B cell (primary cell): ENCODE data around the gene ATRNL1.

Source experiments
- EZH2 ChIP-seq: IDR thresholded peaks from 2 replicates; pipeline ENCODE4 v1.6.1; 2012; ENCODE audit warnings: borderline replicate concordance, low read depth, mild to moderate bottlenecking, moderate library complexity, low read length; ENCODE audit not compliant: insufficient read depth, poor library complexity, severe bottlenecking
- TF ChIP-seq, protein P1 (sequence below): fragments of 200-600 bp; IDR thresholded peaks from one replicate; pipeline ENCODE4 v1.8.0; 2022; ENCODE audit warnings: antibody characterized with exemption, mild to moderate bottlenecking

GRCh38 chr10:115125505-115125904 is 32.3 kb downstream of the ATRNL1 start:
- TF ChIP-seq, protein P1, sequence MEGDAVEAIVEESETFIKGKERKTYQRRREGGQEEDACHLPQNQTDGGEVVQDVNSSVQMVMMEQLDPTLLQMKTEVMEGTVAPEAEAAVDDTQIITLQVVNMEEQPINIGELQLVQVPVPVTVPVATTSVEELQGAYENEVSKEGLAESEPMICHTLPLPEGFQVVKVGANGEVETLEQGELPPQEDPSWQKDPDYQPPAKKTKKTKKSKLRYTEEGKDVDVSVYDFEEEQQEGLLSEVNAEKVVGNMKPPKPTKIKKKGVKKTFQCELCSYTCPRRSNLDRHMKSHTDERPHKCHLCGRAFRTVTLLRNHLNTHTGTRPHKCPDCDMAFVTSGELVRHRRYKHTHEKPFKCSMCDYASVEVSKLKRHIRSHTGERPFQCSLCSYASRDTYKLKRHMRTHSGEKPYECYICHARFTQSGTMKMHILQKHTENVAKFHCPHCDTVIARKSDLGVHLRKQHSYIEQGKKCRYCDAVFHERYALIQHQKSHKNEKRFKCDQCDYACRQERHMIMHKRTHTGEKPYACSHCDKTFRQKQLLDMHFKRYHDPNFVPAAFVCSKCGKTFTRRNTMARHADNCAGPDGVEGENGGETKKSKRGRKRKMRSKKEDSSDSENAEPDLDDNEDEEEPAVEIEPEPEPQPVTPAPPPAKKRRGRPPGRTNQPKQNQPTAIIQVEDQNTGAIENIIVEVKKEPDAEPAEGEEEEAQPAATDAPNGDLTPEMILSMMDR: no peak
- no peak for TF ChIP-seq EZH2
